Trophoblast cell (in vitro differentiated cells and primary cell): Measurements from ENCODE around the gene NUDT16L1.

ENCODE experiments used
- DNase-seq, 2 donors: peaks; one replicate each; pipeline ENCODE4 v3.0.0-alpha.2; 2016
- H2AFZ ChIP-seq: 2 replicates; pipeline ENCODE4 v1.6.1; 2013; ENCODE audit warnings: low read length, moderate library complexity, mild to moderate bottlenecking; ENCODE audit not compliant: insufficient read depth, poor library complexity
- H2AK5ac ChIP-seq: 2 replicates; pipeline ENCODE4 v1.6.1; 2013; ENCODE audit warnings: mild to moderate bottlenecking, low read length
- H2BK120ac ChIP-seq: 2 replicates; pipeline ENCODE4 v1.6.1; 2013; ENCODE audit warnings: low read length, mild to moderate bottlenecking, moderate library complexity; ENCODE audit not compliant: insufficient read depth, poor library complexity
- H2BK12ac ChIP-seq: 2 replicates; pipeline ENCODE4 v1.6.1; 2013; ENCODE audit warnings: mild to moderate bottlenecking, low read length, moderate library complexity
- H2BK5ac ChIP-seq: 2 replicates; pipeline ENCODE4 v1.6.1; 2013; ENCODE audit warnings: low read length, low read depth, moderate library complexity, mild to moderate bottlenecking; ENCODE audit not compliant: poor library complexity
- H3K14ac ChIP-seq: 2 replicates; pipeline ENCODE4 v1.6.1; 2013; ENCODE audit warnings: mild to moderate bottlenecking, low read length
- H3K18ac ChIP-seq: 2 replicates; pipeline ENCODE4 v1.6.1; 2013; ENCODE audit warnings: mild to moderate bottlenecking, low read length
- H3K23ac ChIP-seq: 2 replicates; pipeline ENCODE4 v1.6.1; 2013; ENCODE audit warnings: low read length
- H3K27ac ChIP-seq: 2 replicates; pipeline ENCODE4 v1.5.1; 2013; ENCODE audit warnings: low read depth, mild to moderate bottlenecking, inconsistent platforms, low read length, moderate library complexity
- H3K27me3 ChIP-seq: 2 replicates; pipeline ENCODE4 v1.6.1; 2013; ENCODE audit warnings: inconsistent platforms, mild to moderate bottlenecking, low read length, moderate library complexity; ENCODE audit not compliant: insufficient read depth
- H3K36me3 ChIP-seq, 2 experiments: 1 replicate in 1 of 2; 2 replicates in 1 of 2; pipeline ENCODE4 v1.6.1; 2013; ENCODE audit warnings: low read length in 2 of 2, mild to moderate bottlenecking in 2 of 2, moderate library complexity in 1 of 2; ENCODE audit not compliant: insufficient read depth in 2 of 2, control insufficient read depth in 1 of 2
- H3K4ac ChIP-seq: 2 replicates; pipeline ENCODE4 v1.6.1; 2013; ENCODE audit warnings: low read depth, mild to moderate bottlenecking, low read length, moderate library complexity
- H3K4me1 ChIP-seq, 2 experiments: 1 replicate in 1 of 2; 2 replicates in 1 of 2; pipeline ENCODE4 v1.6.1; 2013; ENCODE audit warnings: low read length in 2 of 2, mild to moderate bottlenecking in 2 of 2, moderate library complexity in 1 of 2; ENCODE audit not compliant: insufficient read depth in 2 of 2, control insufficient read depth in 1 of 2
- H3K4me2 ChIP-seq: 2 replicates; pipeline ENCODE4 v1.6.1; 2013; ENCODE audit warnings: inconsistent platforms, mild to moderate bottlenecking, low read length, moderate library complexity
- H3K4me3 ChIP-seq: 2 replicates; pipeline ENCODE4 v1.5.1; 2013; ENCODE audit warnings: mild to moderate bottlenecking, low read depth, low read length, inconsistent platforms
- H3K79me1 ChIP-seq: one replicate; pipeline ENCODE4 v1.6.1; 2013; ENCODE audit warnings: low read length
- H3K79me2 ChIP-seq: 2 replicates; pipeline ENCODE4 v1.6.1; 2013; ENCODE audit warnings: low read length, mild to moderate bottlenecking; ENCODE audit not compliant: control insufficient read depth, insufficient read depth, poor library complexity
- H3K9ac ChIP-seq: 2 replicates; pipeline ENCODE4 v1.6.1; 2013; ENCODE audit warnings: mild to moderate bottlenecking, low read length
- H3K9me3 ChIP-seq: 2 replicates; pipeline ENCODE4 v1.6.1; 2013; ENCODE audit warnings: low read depth, mild to moderate bottlenecking, control low read depth, inconsistent platforms, low read length; ENCODE audit not compliant: insufficient read depth
- H4K12ac ChIP-seq: 2 replicates; pipeline ENCODE4 v1.6.1; 2013; ENCODE audit warnings: low read depth, mild to moderate bottlenecking, low read length, moderate library complexity
- H4K8ac ChIP-seq: 2 replicates; pipeline ENCODE4 v1.6.1; 2013; ENCODE audit warnings: low read depth, mild to moderate bottlenecking, low read length, moderate library complexity
- H4K91ac ChIP-seq: one replicate; pipeline ENCODE4 v1.6.1; 2013; ENCODE audit warnings: low read depth, mild to moderate bottlenecking, low read length, moderate library complexity
- WGBS: extraction: QIAGEN DNeasy Blood & Tissue Kit; methylation state at CpG from one replicate; pipeline ENCODE4 v1.1.7; 2013; ENCODE audit warnings: missing lambda C conversion rate; ENCODE audit not compliant: insufficient read length, insufficient coverage; ENCODE audit errors: extremely low coverage; 5-methylcytosine and 5-hydroxymethylcytosine counted together

The NUDT16L1 gene

GRCh38 chr16:4678596-4678995 lies 14.8 kb upstream of the NUDT16L1 start:
- Histone ChIP-seq H3K23ac (no peak overlapping the region), H2BK120ac (no peak overlapping the region), H3K9me3 (no peaks in the 10 kb centered on the region), H3K36me3 (peaks cover 34 to 36% of the 10 kb centered on the region in 2 experiments), H4K91ac (no peak overlapping the region), H2AFZ (no peak overlapping the region), H4K8ac (no peak overlapping the region), H3K27me3 (no peaks in the 10 kb centered on the region), H4K12ac (no peak overlapping the region), H3K4me3 (no peak overlapping the region), H3K4me2 (no peak overlapping the region), H3K79me1 (peaks cover 15% of the 10 kb centered on the region), H2BK5ac (no peak overlapping the region), H2BK12ac (no peak overlapping the region), H3K4ac (no peak overlapping the region), H3K14ac (no peak overlapping the region), H3K79me2 (peaks cover 2% of the 10 kb centered on the region), H3K9ac (no peak overlapping the region), H2AK5ac (no peak overlapping the region), H3K4me1 (peaks cover 26 to 28% of the 10 kb centered on the region in 2 experiments), H3K27ac (no peak overlapping the region), H3K18ac (no peak overlapping the region)
- WGBS: no CpG with 5 or more reads among the region's 6 CpGs
- no peak for DNase-seq

- Histone ChIP-seq H3K14ac (peak overlapping the region; percentile 19), H3K36me3 (peaks cover 40 to 41% of the 10 kb centered on the region in 2 experiments), H3K79me2 (peaks cover 2% of the 10 kb centered on the region), H3K4me2 (no peak overlapping the region), H2AFZ (peak overlapping the region; percentile 12), H3K27ac (peak overlapping the region; percentile 2), H4K12ac (no peak overlapping the region), H3K9me3 (no peaks in the 10 kb centered on the region), H3K4me1 (peaks cover 26 to 30% of the 10 kb centered on the region in 2 experiments), H3K79me1 (peaks cover 15% of the 10 kb centered on the region), H4K91ac (peak overlapping the region; percentile 50), H2BK120ac (no peak overlapping the region), H2AK5ac (peak overlapping the region; percentile 7), H3K27me3 (no peaks in the 10 kb centered on the region), H3K4ac (peak overlapping the region; percentile 11), H3K23ac (no peak overlapping the region), H3K18ac (peak overlapping the region; percentile 33), H3K9ac (no peak overlapping the region), H2BK5ac (no peak overlapping the region), H2BK12ac (peak overlapping the region; percentile 34), H3K4me3 (no peak overlapping the region), H4K8ac (peak overlapping the region; percentile 3)
- no CpG with 5 or more reads among the region's 20 CpGs for WGBS
- DNase-seq: no peak
These were observed 14.1 kb upstream of the NUDT16L1 start for GRCh38 chr16:4679156-4679849.

- peak overlapping the region; percentile 12 for H2AFZ ChIP-seq
- peak overlapping the region; percentile 3 for H4K8ac ChIP-seq
- peak overlapping the region; percentile 29 for H2AK5ac ChIP-seq
- no peaks in the 10 kb centered on the region for H3K27me3 ChIP-seq
- no peak overlapping the region for H4K12ac ChIP-seq
- peak overlapping the region; percentile 53 for H4K91ac ChIP-seq
- H3K79me1 ChIP-seq: peaks cover 15% of the 10 kb centered on the region
- peak overlapping the region; percentile 2 for H3K27ac ChIP-seq
- no peak overlapping the region for H3K4me3 ChIP-seq
- H2BK120ac ChIP-seq: no peak overlapping the region
- H3K23ac ChIP-seq: no peak overlapping the region
- H3K14ac ChIP-seq: peak overlapping the region; percentile 19
- no peaks in the 10 kb centered on the region for H3K9me3 ChIP-seq
- peak overlapping the region; percentile 11 for H3K4ac ChIP-seq
- peaks cover 2% of the 10 kb centered on the region for H3K79me2 ChIP-seq
- peak; percentile 88 to 89 for DNase-seq
- H2BK12ac ChIP-seq: no peak overlapping the region
- WGBS: no CpG with 5 or more reads among the region's 47 CpGs
- no peak overlapping the region for H3K9ac ChIP-seq
- no peak overlapping the region for H3K4me2 ChIP-seq
- H3K36me3 ChIP-seq: peaks cover 46 to 47% of the 10 kb centered on the region in 2 experiments
- H3K4me1 ChIP-seq: peaks cover 26 to 31% of the 10 kb centered on the region in 2 experiments
- peak overlapping the region; percentile 65 for H3K18ac ChIP-seq
- peak overlapping the region; percentile 7 for H2BK5ac ChIP-seq
These were observed 13.3 kb upstream of the NUDT16L1 start for GRCh38 chr16:4679850-4680636.

DNA sequence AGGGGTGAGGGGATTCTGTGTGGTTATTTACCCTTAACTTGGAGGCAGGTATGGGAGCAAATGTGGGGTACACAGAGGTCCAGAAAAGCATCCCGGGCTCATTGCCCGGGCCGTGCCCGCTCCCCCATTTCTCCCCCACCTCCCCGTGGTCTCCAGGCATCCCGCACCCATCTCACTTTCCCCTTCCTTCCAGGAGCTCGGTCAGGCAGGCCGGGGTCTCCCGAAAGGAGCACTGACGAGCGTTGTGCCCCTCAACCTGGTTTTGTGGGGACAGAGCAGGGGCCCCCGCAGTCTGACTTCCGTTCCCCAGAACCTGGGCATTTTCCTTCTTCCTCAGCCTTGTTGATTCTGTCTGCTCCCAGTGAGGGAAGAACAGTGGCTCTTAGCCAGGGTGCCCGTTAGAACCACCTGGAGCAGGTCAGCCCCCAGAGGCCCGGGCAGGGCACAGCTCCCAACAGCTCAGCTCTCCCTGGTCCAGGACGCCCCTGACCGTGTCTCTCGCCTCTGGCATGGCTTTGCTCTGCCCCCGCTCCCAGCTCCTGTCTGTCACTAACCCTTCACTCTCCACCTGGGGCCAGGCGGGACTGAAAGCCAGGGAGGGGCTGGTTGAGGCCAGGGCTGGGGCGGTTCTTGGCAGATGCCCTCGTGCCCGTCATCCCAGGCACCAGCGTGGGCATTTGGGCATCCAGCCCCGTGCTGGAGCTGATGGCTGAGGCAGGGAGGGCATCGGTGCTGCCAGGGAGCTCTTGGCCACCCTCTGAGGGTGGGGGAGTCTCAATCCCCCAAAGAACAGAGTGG lies 12.5 kb upstream of the NUDT16L1 start:
- Histone ChIP-seq H2AK5ac (no peak overlapping the region), H3K4me1 (peaks cover 23 to 26% of the 10 kb centered on the region in 2 experiments), H4K12ac (no peak overlapping the region), H3K79me1 (peaks cover 10% of the 10 kb centered on the region), H3K4me2 (no peak overlapping the region), H4K91ac (peak overlapping the region; percentile 53), H3K79me2 (peaks cover 2% of the 10 kb centered on the region), H3K23ac (no peak overlapping the region), H3K14ac (no peak overlapping the region), H3K4ac (no peak overlapping the region), H2BK12ac (no peak overlapping the region), H3K27ac (no peak overlapping the region), H2BK5ac (no peak overlapping the region), H3K9ac (no peak overlapping the region), H3K36me3 (peaks cover 55% of the 10 kb centered on the region in 2 experiments), H2AFZ (no peak overlapping the region), H2BK120ac (no peak overlapping the region), H3K4me3 (no peak overlapping the region), H4K8ac (no peak overlapping the region), H3K27me3 (no peaks in the 10 kb centered on the region), H3K9me3 (no peaks in the 10 kb centered on the region), H3K18ac (no peak overlapping the region)
- no CpG with 5 or more reads among the region's 26 CpGs for WGBS
- no peak for DNase-seq
